PFSK-1 (cell line): ENCODE results near the gene SHC4.

Source experiments
- FOXP2 ChIP-seq: optimal IDR thresholded peaks from 2 replicates; pipeline ENCODE3; 2011; ENCODE audit warnings: borderline replicate concordance, control low read depth, inconsistent platforms; ENCODE audit not compliant: insufficient read depth; ENCODE audit errors: extremely low read length, extremely low read depth
- POLR2AphosphoS5 ChIP-seq: IDR thresholded peaks from 2 replicates; pipeline ENCODE4 v1.6.1; 2012; ENCODE audit warnings: low read depth, mild to moderate bottlenecking, control low read depth, low read length, moderate library complexity
- SIN3A ChIP-seq: IDR thresholded peaks from 2 replicates; pipeline ENCODE4 v1.6.1; 2012; ENCODE audit warnings: mild to moderate bottlenecking, low read length, moderate library complexity, borderline replicate concordance; ENCODE audit not compliant: insufficient read depth
- TAF1 ChIP-seq: IDR thresholded peaks from 2 replicates; pipeline ENCODE4 v1.6.1; 2012; ENCODE audit warnings: low read length, control low read depth, borderline replicate concordance; ENCODE audit not compliant: insufficient read depth
- TF ChIP-seq, protein P1 (sequence below), 2 experiments: IDR thresholded peaks; 2 replicates each; pipeline versions ENCODE4 v1.6.1 to v1.8.0; 2011 to 2012; ENCODE audit warnings: low read depth in 2 of 2, low read length in 2 of 2, control low read depth in 1 of 2, inconsistent platforms in 1 of 2, mild to moderate bottlenecking in 1 of 2, moderate library complexity in 1 of 2; ENCODE audit not compliant: insufficient read depth in 1 of 2

SHC4 gene

DNA sequence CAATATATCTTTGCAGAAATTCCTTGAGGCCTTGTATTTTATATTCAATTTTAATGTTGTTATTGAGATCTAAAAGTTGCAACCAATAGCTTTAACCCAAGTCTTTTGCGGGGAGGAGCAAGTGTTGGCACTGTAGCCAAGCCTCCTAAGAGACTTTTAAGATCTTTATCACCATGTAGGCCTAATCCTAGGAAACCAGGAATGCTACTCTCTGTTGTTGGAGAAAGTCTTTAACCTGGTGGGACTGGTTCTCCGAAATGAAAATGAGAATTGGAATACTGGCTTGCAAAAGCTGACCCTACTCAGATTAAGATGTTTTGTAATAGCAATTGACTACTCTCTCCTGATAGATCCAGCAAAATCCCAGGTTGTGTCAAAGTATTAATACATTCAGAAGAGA lies 25.8 kb downstream of the SHC4 start:
- no peak for TF ChIP-seq FOXP2
- no peak for TF ChIP-seq TAF1
- TF ChIP-seq SIN3A = no peak
- TF ChIP-seq, protein P1, sequence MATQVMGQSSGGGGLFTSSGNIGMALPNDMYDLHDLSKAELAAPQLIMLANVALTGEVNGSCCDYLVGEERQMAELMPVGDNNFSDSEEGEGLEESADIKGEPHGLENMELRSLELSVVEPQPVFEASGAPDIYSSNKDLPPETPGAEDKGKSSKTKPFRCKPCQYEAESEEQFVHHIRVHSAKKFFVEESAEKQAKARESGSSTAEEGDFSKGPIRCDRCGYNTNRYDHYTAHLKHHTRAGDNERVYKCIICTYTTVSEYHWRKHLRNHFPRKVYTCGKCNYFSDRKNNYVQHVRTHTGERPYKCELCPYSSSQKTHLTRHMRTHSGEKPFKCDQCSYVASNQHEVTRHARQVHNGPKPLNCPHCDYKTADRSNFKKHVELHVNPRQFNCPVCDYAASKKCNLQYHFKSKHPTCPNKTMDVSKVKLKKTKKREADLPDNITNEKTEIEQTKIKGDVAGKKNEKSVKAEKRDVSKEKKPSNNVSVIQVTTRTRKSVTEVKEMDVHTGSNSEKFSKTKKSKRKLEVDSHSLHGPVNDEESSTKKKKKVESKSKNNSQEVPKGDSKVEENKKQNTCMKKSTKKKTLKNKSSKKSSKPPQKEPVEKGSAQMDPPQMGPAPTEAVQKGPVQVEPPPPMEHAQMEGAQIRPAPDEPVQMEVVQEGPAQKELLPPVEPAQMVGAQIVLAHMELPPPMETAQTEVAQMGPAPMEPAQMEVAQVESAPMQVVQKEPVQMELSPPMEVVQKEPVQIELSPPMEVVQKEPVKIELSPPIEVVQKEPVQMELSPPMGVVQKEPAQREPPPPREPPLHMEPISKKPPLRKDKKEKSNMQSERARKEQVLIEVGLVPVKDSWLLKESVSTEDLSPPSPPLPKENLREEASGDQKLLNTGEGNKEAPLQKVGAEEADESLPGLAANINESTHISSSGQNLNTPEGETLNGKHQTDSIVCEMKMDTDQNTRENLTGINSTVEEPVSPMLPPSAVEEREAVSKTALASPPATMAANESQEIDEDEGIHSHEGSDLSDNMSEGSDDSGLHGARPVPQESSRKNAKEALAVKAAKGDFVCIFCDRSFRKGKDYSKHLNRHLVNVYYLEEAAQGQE (IDR thresholded peaks at IDR 0.05; ENCODE audit: insufficient read depth in 1 of 2, low read depth in 2 of 2, low read length in 2 of 2) = no peak
- no peak for TF ChIP-seq POLR2AphosphoS5

DNA sequence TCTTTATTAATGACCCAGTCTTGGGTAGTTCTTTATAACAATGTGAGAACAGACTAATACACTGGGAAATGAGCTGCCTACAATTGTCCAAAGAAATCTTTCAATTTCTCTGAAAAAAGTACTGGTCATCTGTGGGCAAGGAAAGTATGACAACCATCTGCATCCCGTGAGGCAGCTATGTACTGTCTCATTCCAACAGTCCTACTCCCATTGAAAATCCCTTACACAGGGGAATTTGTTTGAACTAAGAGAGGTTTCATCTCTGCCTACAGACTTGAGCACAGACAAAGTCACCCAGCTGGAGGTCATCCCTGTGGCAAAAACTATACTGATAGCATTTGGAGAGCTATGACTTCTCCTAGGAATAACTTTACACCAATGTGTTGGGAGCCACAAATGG lies 27.1 kb downstream of the SHC4 start:
- TF ChIP-seq FOXP2 (no peak), TAF1 (no peak), POLR2AphosphoS5 (no peak), SIN3A (no peak)
- TF ChIP-seq, protein P1 (IDR thresholded peaks at IDR 0.05; ENCODE audit: insufficient read depth in 1 of 2, low read depth in 2 of 2, low read length in 2 of 2) = no peak

DNA sequence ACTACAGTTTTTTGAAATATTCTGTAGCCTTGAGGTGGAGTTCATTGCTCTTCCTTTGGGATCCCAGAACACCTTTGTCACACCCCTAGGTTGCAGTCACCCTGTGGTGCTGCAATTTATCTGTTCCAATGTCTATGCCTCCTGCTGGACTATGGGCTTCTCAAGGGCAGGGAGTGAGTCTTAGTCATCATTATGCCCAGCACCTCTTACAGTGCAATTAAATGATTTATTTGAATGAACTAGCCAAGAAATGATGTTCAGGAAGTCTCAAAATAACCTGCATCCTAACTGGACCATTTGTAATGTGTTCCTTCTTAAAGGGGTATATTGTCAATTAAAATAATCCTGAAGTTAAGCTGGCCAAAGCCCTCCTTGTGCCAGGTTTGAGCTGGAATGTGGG lies 28.5 kb downstream of the SHC4 start:
- TF ChIP-seq, protein P1 (IDR thresholded peaks at IDR 0.05; ENCODE audit: insufficient read depth in 1 of 2, low read depth in 2 of 2, low read length in 2 of 2) = no peak
- TF ChIP-seq SIN3A = no peak
- TF ChIP-seq TAF1 = no peak
- TF ChIP-seq POLR2AphosphoS5 = no peak
- TF ChIP-seq FOXP2 = no peak

DNA sequence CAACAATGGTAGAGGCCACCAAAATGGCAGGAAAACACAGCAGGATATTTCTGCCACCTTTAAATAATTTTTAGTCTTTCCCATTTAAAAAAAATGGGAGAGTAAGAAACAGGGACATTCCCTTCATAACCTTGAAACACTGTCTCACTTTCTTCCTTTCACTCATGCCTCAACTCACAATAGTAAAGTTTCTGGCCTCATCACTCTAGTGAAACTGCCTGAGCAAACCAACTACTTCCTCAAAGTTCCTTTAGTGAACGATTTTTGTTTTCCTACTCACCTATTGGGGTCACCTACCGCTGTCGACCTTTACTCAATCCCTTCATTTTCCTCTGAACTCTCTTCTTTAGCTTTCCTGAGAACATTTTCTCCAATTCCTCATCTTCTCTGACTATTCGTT lies 33.0 kb downstream of the SHC4 start:
- TF ChIP-seq FOXP2 (no peak), SIN3A (no peak), POLR2AphosphoS5 (peak; percentile 40; the same call in 1 of the 2 replicates)

DNA sequence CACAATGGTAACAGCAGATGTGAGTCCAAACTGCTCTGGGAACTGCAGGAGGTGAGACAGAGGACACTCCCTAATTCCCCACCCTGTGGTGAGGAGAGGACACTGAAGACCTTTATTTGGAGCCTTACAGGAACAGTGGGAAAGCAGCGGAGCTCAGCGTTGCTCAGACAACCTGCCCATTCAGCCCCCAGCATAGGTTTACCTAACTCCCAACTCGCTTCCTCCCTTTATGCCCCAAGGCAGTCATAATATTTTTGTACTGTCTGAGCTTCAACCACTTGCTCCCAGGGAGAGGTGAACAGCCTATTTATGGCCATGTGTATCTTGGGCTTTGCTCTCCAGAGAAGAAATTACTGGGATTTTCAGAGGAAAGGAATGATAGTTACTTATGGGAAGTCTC lies 34.1 kb downstream of the SHC4 start:
- TF ChIP-seq, protein P1 (IDR thresholded peaks at IDR 0.05; ENCODE audit: insufficient read depth in 1 of 2, low read depth in 2 of 2, low read length in 2 of 2) = no peak; a peak in 1 of 4 replicates
- no peak for TF ChIP-seq POLR2AphosphoS5
- no peak for TF ChIP-seq TAF1
- no peak; the same call in 1 of the 2 replicates for TF ChIP-seq SIN3A
- no peak for TF ChIP-seq FOXP2
